Daoy (cell line): ENCODE results near the gene MANSC1. TPM values are rescaled to one million over a fixed set of nuclear protein-coding genes. Genes with fewer than 3 reads are reported as not detected.

Source experiments
- total RNA-seq: library from RNA; depleted of rRNA; stranded (reverse); fragments of >200 nt; shearing (Covaris generic); gene quantifications from 2 replicates; pipeline ENCODE4 v1.2.3, GENCODE V29; 2014; rRNA removed

Gene MANSC1
- total RNA-seq, 1 experiment from 2014 or later, result 0.06 TPM

Other genes starting within 250 kb of the MANSC1 start
- 5.1 and 6.3 TPM in 2 replicates for gene LRP6, start 83.2 kb downstream of the MANSC1 start, total RNA-seq
- 1.6 and 2.5 TPM in 2 replicates for gene BORCS5, start 6.8 kb upstream of the MANSC1 start, total RNA-seq
- gene DUSP16, start 212.6 kb upstream of the MANSC1 start, total RNA-seq, result 4.6 and 4.8 TPM in 2 replicates